OCI-M1 (cell line): ENCODE results near the gene IGSF5.
"Not testable (repeated sequence)": the region's sequence is repeated elsewhere in the genome, so short reads cannot be mapped to it uniquely, and the experiment has no call there.

Experiments used
- DNase-seq: peaks from one replicate; lab custom pipeline; 2025; lab: John Stamatoyannopoulos, UW

Gene IGSF5

DNA sequence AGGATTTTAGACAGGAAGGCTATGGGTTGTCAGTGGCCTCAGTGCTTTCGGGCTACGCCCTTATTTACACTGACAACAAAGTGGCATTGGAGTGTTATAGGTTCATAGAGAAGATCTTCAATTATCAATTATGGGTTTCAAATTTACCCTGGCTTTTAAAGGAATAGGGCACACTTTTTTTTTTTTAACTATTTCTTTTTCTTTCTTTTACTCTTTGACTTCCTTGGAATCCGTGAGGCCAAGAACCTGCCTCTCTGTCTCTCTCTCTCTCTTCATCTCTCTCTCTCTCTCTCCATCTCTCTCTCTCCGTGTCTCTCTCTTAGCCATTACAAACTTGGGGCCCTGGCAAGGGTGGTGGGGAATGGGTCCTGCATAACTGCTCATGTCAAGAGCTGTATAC is at the start of gene IGSF5:
Gene IGSF5 (plus strand): TSS at position 301 of the 400 bp plus-strand sequence. CDS start 327 bp downstream, outside the sequence.
- DNase-seq: not testable (repeated sequence)

DNA sequence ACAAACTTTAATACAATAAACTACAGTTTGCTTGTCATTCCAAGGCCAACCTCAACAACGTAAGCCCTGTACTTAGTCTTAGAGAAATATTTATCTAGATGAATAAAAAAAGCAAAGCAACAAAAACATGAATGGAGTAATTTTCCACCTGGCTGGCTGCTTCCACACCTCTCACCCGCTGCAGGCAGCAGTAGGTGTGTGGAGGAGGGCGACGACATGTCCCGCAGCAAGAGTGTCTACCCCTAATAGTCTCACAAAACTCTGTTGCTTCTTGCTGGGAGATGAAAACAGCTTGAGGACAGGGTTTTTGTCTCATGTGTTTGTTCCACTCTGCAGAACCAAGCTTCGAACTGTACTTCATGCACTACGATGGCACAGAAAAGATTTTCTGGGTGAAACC is 48.8 kb upstream of the IGSF5 start:
- DNase-seq: no peak

- no peak for DNase-seq
Measured at GRCh38 chr21:39696618-39697017, 48.4 kb upstream of the IGSF5 start.

DNA sequence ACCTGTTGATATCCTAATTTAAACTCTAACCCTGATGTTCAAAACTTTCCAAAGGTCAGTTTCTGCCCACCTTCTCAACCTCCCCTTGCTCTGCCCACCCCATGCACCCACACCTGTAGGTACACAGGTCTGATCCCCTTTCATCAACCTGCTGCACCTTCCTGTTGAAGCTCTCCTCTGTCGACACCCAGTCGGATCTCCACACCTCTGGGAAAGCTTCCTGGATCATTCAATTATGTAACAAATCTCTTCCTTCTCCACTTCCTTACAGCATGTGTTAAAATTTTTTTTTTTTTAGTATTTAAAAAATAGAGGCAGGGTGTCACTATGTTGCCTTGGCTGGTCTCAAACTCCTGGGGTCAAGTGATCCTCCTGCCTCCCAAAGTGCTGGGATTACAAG is 44.7 kb upstream of the IGSF5 start:
- no peak for DNase-seq

- no peak for DNase-seq
Measured at GRCh38 chr21:39703578-39703977, 41.4 kb upstream of the IGSF5 start.

GRCh38 chr21:39705849-39706248 is 39.1 kb upstream of the IGSF5 start:
- no peak for DNase-seq

DNA sequence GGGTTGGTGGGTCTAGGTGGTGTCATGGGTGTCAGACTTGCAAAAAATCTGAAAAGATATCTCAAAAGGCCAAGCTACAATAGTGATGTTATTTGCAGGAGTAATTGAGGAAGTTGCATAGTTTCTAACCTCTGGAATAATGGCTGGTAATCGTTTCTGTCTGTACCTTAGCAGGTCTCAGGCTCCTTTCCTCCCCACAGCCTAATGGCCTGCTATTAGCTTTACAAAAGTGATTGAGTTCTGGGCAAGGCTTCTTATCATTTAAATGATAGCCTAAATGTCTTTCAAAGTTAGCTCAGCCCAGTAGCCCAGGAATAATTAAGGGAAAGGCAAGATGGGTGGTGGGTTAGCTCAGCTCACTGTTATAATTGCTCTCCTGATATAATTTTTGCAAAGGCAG is 37.7 kb upstream of the IGSF5 start:
- DNase-seq: no peak

- DNase-seq: no peak
Measured at GRCh38 chr21:39710866-39711265, 34.1 kb upstream of the IGSF5 start.

DNA sequence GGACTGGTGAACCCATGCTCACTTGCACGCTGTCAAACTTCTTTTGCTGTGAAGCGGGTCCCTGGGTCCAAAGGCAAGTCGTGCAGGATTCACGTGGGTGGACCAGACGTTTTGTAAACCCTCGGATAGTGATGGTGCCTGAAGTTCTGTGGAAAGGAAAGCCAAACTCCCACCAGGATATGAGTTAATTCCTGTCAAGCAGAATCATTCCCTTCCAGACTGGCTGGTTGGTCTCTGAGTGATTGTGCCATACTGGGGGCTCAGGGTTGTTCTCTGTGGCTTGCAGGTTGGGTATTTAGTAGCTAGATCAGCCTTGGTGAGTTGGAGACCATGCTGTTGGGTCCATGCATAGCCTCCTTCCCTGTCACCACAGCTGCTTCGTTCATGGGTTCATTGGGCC is 32.7 kb upstream of the IGSF5 start:
- DNase-seq: no peak

- no peak for DNase-seq
Measured at GRCh38 chr21:39712976-39713375, 32.0 kb upstream of the IGSF5 start.

DNA sequence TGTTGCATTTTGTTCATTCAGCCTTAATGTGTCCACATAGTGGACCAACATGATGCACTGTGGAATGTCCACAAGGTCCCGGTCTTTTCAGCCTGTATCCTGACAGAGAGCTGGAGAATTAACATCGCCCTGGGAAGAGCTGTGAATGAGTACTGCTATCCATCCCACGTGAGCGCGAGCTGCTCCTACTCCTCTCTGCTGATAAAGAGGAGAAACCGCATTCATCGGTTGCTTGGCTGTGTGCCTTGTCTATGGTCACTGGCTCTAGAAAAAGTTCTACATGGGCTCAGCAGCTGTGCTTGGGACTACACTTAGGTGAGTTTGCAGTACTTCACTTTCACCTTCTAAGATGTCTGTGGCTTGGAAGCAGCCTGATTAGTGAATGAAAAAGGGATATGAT is 31.1 kb upstream of the IGSF5 start:
- DNase-seq: peak; percentile 36

DNA sequence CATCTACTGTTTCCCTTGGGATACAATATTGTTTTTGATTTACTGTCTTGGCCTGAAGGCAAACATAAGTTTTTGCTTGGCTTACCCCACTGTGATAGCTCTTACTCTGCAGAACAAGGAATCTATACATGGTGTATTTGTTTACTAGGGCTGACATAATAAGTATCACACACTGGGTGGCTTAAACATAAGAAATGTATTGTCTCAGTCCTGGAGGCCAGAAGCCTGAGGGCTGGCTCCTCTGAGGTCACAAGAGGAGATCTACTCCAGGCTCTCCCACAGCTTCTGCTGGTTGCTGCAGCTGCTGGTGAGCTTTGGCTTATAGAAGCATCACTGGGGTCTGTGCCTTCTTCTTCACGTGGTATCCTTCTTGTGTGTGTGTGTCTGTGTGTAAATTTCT is 30.7 kb upstream of the IGSF5 start:
- DNase-seq: no peak

GRCh38 chr21:39715804-39716397 is 29.1 kb upstream of the IGSF5 start:
- DNase-seq: peak; percentile 73

DNA sequence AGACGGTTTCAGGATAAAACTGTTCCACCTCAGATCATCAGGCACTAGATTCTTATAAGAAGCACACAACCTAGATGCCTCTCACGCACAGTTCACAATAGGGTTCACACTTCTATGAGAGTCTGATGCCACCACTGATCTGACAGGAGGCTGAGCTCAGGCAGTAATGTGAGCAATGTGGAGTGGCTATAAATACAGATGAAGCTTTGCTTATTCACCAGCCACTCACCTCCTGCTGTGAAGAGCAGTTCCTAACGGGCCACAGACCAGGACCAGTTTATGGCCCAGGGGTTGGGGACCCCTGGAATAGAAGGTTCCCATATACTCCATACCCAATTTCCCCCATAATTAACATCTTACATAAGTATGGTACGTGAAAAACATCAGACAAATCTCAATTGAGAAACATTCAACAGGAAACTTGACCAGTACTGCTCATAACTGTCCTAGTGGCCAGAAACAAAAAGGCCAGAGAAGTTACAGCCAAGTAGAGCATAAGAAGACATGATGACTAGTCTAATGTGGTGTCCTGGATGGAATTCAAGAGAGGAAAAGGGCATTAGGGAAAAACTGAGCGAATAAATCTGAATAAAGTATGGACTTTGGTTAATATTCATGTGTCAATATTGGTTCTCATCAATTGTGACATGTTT is 24.7 kb upstream of the IGSF5 start:
- no peak for DNase-seq

GRCh38 chr21:39721885-39722284 is 23.1 kb upstream of the IGSF5 start:
- no peak for DNase-seq

GRCh38 chr21:39724944-39725343 is 20.0 kb upstream of the IGSF5 start:
- no peak for DNase-seq

DNA sequence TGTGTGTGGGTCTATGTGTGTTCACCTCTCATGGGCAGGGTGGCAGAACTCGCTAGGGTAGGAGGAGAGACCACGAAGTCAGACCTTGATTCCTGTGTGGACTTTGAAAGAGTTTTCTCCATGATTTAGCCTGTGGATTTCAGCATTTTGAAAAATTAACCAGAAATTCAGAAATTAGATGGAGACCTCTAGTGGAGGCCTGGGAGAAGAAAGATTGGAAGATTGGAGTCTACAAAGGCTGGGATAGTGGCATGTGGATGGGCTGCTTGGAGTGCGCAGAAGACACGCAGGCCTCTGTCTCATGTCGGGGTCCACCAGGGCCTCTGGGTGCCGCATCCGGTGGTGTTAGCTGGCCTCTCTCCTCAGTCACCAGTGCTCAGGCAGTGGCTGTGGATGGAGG is 18.9 kb upstream of the IGSF5 start:
- no peak for DNase-seq

DNA sequence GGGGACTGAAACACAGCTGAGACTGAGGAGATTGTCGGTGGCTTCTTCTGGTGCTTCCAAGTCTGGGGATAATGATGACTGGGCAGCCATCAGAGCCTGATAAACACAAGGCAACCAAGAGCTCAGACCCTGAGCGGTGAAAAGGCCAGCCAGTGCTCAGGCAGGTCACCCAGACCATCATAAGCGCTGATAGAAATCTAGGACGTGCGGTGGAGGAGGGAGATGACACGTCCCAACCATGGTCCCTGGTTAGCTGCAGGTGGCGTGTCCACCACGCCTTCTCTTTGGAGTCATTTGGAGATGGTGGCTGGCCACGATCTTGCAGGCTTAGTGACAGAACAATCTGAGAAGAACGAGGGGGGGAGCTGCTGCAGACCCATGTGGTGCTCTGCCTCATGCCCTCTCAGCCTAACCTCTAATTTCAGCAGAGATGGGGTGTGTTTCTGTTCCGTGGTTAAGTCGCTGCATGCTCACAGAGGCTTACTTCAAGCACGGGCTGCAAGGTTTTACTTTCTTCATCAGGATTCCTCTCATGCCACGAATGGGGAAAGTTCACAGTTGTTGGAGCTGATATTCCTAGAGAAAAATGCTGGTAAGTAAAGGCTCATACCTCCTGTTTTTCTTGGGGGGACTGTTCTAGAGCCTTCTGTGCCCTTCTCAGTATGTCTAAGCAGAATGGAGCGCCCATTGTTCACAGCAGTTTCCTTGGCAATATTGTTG is 17.4 kb upstream of the IGSF5 start:
- no peak for DNase-seq

DNA sequence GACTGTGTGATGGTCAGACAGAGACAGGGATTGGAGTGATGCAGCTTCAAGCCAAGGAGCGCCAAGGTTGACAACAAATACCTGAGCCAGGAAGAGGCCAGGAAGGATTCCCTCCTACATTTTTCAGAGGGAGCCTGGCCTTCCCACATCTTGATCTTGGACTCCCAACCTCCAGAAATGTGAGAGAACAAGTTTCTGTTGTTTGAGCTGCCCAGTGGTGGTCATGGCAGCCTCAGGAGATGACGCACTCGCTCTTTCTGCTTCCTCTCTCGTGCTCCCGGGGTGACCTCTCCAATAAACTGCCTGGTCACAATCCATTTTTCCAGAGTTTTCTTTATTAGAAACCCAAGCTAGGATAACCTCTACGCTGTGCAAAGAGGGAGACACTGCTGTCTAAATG is 16.6 kb upstream of the IGSF5 start:
- DNase-seq: no peak

DNA sequence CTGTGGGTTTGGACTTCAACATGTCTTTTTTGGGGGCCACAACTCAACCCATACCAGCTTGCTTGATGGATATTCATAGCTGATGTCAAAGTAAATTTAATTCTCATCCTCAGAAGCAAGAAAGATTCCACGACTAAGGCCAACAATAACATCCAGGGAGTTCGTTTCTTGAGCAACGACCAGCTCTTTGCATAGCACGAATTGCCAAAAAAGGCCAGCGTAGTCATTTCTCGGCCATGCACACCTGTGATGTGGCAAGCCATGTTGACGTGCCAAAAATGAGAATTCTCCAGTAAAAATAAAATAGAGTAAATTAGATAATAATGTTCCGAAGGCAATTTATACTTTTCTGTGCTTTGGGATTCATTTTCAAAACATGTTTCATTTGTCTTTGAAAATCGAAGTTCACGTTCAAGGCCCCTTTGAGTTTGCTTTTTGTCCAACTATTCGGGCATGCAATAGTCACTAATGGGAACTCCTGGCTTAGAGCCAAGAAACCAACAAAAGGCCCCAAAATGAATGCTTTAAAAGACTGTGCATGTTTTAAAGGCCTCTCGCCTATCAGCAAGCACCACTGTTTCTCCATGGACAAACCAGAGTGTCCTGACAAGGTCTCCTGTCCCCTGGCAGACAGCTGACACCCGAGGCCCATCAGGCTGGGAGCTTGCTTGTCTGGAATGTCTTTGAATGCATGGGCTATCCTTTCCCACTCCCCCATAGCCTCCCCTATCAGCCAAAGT is 14.4 kb upstream of the IGSF5 start:
- no peak for DNase-seq

DNA sequence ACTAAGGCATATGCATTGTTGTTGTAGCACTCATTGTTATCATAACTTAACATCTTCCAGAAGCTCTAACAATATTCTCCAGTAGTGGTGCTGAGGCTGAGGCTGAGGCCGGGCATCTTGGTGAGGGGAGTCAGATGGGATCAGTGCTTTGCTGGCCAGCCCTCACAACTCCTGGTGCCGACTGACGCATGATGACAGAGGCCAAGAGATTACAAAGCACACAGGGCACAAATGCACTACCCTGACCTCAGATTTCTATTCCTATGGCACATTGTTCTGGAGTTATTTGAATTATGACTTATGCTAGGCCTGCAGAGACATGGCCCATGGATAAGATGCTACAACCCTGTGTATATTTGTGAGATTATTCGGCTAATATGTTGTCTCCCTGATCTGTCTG is 8.3 kb upstream of the IGSF5 start:
- no peak for DNase-seq

GRCh38 chr21:39737376-39738000 is 7.5 kb upstream of the IGSF5 start:
- DNase-seq: no peak
